NCI-H345 treated with DMSO at 0.1 percent for 48 hours (cell line): ENCODE measurements around the gene CD2.

ENCODE experiments used
- DNase-seq: peaks from one replicate; lab custom pipeline; 2025; ENCODE audit not compliant: unreplicated experiment; lab: John Stamatoyannopoulos, UW

Gene CD2, protein sequence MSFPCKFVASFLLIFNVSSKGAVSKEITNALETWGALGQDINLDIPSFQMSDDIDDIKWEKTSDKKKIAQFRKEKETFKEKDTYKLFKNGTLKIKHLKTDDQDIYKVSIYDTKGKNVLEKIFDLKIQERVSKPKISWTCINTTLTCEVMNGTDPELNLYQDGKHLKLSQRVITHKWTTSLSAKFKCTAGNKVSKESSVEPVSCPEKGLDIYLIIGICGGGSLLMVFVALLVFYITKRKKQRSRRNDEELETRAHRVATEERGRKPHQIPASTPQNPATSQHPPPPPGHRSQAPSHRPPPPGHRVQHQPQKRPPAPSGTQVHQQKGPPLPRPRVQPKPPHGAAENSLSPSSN

GRCh38 chr1:116754198-116754977, at the start of gene CD2:
Gene CD2, plus strand, starts transcription at chr1:116754430. Its CDS starts 63 bp downstream, at chr1:116754493.
- no peak for DNase-seq

DNA sequence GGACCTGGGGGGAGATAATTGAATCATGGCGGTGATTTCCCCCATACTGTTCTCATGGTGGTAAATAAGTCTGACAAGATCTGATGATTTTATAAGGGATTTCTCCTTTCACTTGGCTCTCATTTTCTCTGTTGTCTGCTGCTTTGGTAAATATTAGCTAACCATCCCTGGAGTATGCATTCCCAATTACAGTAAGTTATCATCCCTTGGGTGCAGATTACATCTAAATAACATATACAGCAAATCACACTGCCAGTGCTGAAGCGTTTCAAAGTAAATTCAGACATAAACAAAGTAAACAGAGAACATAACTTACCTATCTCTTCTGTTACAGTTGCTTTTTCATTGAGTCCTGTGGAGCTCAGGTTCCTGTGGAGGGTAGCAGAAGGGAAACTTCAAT, 48.1 kb upstream of the CD2 start:
- DNase-seq = no peak

GRCh38 chr1:116706841-116707240, 47.4 kb upstream of the CD2 start:
- no peak for DNase-seq

- DNase-seq = no peak
Measured at GRCh38 chr1:116708255-116708900, 45.9 kb upstream of the CD2 start.

GRCh38 chr1:116709666-116710167, 44.5 kb upstream of the CD2 start:
- no peak for DNase-seq

- DNase-seq = peak; percentile 47
Measured at GRCh38 chr1:116710420-116711262, 43.6 kb upstream of the CD2 start.

DNA sequence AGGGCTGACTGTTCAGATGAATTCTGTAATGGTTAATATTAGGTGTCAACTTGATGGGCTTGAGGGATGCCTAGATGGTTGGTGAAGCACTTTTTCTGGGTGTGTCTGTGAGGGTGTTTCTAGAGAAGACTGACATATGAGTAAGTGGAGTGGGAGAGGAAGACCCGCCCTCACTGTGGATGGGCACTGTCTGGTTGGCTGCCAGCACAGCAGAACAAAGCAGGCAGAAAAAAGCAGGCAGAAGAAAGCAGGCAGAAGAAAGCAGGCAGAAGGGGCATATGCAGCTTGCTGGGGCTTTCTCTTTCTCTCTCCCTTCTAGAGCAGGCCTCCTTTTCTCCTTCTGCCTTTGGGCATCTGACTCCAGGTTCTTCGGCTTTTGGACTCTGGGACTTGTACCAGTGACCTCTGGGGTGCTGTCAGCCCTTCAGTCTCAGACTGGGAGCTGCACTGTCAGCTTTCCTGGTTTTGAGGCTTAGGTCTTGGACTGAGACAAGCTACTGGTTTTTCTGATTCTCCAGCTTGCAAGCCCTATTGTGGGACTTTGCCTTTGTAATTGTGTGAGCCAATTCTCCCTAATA, 42.9 kb upstream of the CD2 start:
- DNase-seq = peak; percentile 36

GRCh38 chr1:116712510-116712909, 41.7 kb upstream of the CD2 start:
- no peak for DNase-seq

DNA sequence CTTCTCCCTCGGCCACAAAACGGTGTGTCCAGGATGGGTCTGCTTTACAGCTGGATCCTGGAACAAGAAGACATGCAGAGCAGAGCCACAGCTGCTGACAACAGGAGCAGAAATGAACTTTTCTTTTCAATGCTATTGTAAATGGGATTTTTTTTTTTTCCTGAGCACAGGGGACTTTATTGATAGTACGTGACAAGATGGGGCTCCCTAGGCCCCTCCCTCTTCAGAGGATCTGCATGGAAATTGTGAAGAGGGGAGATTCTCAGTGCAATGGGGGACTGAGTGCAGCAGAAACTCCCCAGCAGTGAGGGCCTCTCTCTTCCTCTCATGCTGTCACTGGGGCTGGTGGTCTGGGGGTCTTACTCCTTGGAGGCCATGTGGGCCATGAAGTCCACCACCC, 40.8 kb upstream of the CD2 start:
- no peak for DNase-seq

GRCh38 chr1:116716391-116716790, 37.8 kb upstream of the CD2 start:
- no peak for DNase-seq

DNA sequence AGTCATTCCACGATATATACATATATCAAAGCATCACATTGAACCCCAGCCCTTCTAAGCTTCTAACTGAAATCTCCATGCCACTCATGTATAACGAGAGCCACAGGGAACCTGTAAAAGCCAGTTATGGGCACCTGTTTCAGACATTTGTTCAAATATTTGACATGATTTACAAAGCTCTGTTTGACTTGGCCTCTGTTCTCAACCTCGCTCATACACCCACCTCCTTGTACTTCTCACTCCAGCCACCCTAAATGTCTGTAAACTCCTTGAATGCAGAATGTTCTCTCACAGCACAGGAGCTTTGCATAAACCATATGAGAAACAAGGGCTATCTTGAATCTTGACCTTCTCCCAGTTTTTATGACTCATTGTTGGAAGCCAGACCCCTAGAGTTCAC, 36.9 kb upstream of the CD2 start:
- peak; percentile 58 for DNase-seq

- DNase-seq = no peak
Measured at GRCh38 chr1:116720364-116721038, 33.7 kb upstream of the CD2 start.

DNA sequence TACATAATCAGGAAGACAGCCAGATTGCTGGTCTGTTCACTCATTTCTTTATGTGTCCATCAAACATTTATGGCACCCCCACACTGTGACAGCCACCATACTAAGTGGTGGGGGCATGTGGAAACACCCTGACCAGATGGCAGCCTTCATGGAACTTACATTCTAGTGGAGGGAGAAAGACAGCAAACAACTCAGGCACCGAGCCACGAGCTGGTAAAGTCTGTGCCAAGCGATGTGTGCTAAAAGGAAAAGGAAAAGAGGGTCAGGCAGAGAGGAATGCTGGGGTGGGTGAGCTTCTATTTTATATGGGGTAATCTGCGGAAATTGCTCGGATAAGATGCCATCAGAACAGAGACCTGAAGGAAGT, 33.2 kb upstream of the CD2 start:
- no peak for DNase-seq

- DNase-seq = no peak
Measured at GRCh38 chr1:116721451-116722007, 32.7 kb upstream of the CD2 start.

DNA sequence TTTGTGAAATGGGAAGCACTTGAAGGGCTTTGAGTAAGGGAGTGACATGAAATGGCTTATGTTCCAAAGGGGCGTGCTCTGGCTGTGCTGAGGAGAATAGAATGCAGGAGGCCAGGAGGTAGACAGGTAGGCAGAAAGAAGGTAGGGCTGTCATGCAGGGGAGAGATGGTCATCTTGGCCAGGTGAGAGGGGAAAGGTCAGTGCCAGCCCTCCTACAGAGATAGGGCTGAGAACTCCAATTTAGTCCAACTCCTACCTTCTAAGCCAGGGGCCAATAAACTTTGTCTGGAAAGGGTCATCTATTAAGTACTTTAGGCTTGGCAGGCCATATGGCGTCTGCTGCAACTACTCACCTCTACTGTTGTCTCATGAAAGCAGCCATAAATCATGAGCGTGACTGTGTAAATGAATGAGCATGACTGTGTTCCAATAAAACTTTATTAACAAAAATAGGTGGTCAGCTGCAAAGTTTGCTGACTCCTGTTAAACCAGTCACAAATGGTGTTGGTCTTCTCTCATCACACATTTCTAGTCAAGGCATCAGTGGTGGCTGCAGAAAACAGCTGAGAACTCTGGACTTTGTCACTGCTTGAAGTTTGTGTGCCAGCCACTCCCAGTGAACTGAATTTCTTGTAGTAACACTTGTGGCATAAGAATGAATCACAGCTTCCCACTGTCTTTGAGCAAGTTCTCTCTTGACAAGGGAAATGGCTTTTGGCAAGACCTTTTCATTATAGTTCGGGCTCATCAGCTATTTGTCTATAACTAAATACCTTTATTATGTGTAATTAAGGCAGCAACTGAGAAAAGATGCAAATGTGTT, 32.0 kb upstream of the CD2 start:
- no peak for DNase-seq

- peak; percentile 65 for DNase-seq
Measured at GRCh38 chr1:116724765-116725375, 29.4 kb upstream of the CD2 start.

- no peak for DNase-seq
Measured at GRCh38 chr1:116725798-116726197, 28.4 kb upstream of the CD2 start.
